ENCODE results near the gene TMEM258.

The TMEM258 gene

DNA sequence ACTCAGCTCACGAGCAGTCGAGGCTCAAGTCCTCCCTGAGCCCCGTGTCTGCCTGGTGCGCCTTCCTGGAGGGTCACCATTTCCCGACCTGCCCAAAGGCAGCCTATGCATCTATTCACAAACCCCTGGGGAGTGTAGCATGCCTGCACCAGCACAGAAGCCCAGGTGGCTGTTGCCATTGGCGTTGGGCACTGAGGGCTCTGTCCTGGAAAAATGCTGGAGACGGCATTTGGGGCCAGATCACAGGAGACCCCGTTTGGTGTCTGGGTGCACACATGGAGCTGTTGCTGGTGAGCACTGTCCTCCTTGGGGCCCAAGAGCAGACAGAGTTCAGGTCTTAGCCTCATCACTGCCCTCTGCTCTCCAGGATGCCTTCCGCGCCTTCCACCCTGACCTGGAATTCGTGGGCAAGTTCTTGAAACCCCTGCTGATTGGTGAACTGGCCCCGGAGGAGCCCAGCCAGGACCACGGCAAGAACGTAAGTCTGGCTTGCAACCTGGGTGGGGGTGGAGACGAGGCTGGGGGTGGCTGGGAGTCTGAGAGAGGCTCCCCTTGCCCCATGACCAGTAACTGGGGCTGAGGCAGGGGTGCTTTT, 45.1 kb upstream of the TMEM258 start:
- CTCF ChIA-PET, result no interaction called here
- no peak for DNase-seq (ENCODE audit: low spot score)
- POLR2A ChIA-PET (ENCODE audit: low non-redundant PET), result no interaction called here
- TF ChIP-seq, protein P1, sequence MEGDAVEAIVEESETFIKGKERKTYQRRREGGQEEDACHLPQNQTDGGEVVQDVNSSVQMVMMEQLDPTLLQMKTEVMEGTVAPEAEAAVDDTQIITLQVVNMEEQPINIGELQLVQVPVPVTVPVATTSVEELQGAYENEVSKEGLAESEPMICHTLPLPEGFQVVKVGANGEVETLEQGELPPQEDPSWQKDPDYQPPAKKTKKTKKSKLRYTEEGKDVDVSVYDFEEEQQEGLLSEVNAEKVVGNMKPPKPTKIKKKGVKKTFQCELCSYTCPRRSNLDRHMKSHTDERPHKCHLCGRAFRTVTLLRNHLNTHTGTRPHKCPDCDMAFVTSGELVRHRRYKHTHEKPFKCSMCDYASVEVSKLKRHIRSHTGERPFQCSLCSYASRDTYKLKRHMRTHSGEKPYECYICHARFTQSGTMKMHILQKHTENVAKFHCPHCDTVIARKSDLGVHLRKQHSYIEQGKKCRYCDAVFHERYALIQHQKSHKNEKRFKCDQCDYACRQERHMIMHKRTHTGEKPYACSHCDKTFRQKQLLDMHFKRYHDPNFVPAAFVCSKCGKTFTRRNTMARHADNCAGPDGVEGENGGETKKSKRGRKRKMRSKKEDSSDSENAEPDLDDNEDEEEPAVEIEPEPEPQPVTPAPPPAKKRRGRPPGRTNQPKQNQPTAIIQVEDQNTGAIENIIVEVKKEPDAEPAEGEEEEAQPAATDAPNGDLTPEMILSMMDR (conservative IDR thresholded peaks at IDR 0.05; ENCODE audit: low read depth), result no peak
- H3K27ac ChIP-seq, result peak overlapping the region; percentile 37

- TF ChIP-seq, protein P1 (conservative IDR thresholded peaks at IDR 0.05; ENCODE audit: low read depth), result no peak
- CTCF ChIA-PET, result no interaction called here
- POLR2A ChIA-PET (ENCODE audit: low non-redundant PET), result no interaction called here
- no peak for DNase-seq (ENCODE audit: low spot score)
- H3K27ac ChIP-seq, result peak overlapping the region; percentile 50
Measured at GRCh38 chr11:61836193-61836592, 43.8 kb upstream of the TMEM258 start.

DNA sequence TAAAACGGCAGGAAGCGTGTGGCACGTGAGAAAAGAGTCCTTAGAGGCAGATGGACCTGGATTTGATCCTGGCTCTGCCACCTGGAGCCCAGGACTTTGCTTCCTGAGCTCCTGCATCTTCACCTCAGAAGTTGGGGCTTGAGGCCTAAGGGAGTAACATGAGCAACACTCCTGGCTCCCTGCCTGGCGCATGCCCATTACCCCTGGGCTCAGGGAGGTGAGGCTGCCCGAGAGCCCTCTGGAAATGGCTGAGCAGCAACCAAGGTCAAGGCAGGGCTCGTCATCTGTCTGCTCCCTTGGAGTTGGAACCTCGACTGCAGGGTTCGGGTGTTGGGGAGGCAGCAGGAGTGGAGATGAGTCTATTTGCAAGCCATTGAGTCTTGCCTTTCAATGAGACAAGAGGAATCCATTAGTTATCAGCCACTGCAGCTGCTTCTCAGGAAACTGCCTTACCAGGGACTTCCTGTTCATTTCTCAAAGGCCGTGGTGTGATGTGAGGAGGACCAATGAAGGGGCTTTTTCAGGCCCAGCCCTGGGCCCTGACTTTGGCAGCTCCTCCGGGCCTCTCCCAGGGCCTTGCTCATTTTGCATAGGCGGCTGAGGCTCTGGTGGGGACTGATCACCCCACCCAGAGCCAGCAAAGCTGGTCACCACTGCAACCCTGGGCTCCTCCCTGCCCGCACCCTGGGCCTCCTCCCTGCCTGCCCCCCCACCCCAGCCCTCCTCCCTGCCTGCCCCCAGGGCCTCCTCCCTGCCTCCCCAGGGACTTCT, 42.1 kb upstream of the TMEM258 start:
- POLR2A ChIA-PET (ENCODE audit: low non-redundant PET), result no interaction called here
- no peak for DNase-seq (ENCODE audit: low spot score)

GRCh38 chr11:61833926-61834277, 41.5 kb upstream of the TMEM258 start:
- TF ChIP-seq, protein P1 (conservative IDR thresholded peaks at IDR 0.05; ENCODE audit: low read depth), result no peak
- ChIA-PET CTCF (interaction anchor here (0.5 kb wide), 1 partner anchor 190 kb away, joined by 3 read pairs; no protein-coding TSS in a partner anchor), POLR2A (ENCODE audit: low non-redundant PET) (no interaction called here)
- no peak for DNase-seq (ENCODE audit: low spot score)
- peak overlapping the region; percentile 83 for H3K27ac ChIP-seq

More for the DNA sequence above, 42.1 kb upstream of the TMEM258 start:
- TF ChIP-seq, protein P1 (conservative IDR thresholded peaks at IDR 0.05; ENCODE audit: low read depth), result no peak
- peak overlapping the region; percentile 83 for H3K27ac ChIP-seq
- CTCF ChIA-PET, result interaction anchor here (0.5 to 1.1 kb wide), 3 partner anchors 48 to 191 kb away, joined by 3 read pairs; no protein-coding TSS in a partner anchor

DNA sequence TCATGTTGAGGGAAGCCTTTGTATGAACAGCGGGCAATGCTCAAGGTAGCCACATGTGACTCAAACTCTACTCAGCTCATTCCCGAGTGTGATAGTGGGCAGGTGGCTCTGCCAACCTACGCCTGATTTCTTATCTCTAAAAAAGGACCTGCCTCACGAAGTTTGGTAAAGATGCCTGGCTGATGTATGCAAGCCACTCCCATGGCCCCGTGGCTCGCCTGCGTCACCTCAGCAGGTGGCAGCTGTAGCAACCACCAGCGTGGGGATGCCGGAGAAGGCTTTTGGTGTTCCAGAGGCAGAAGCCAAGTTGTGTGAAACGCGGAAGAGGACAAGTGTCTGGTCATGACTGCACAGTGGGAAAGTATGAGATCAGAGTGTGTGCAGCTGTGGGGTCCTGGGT, 41.1 kb upstream of the TMEM258 start:
- CTCF ChIA-PET, result interaction anchor here (0.5 to 0.7 kb wide), 2 partner anchors 190 to 330 kb away, joined by 3 read pairs; no protein-coding TSS in a partner anchor
- DNase-seq (ENCODE audit: low spot score), result no peak
- H3K27ac ChIP-seq, result peak overlapping the region; percentile 83
- TF ChIP-seq, protein P1 (conservative IDR thresholded peaks at IDR 0.05; ENCODE audit: low read depth), result no peak
- POLR2A ChIA-PET (ENCODE audit: low non-redundant PET), result no interaction called here

GRCh38 chr11:61832754-61833153, 40.4 kb upstream of the TMEM258 start:
- CTCF ChIA-PET, result interaction anchor here (0.7 kb wide), 1 partner anchor 330 kb away, joined by 3 read pairs; no protein-coding TSS in a partner anchor

More at GRCh38 chr11:61832754-61833153, 40.4 kb upstream of the TMEM258 start:
- no peak for DNase-seq (ENCODE audit: low spot score)
- TF ChIP-seq, protein P1 (conservative IDR thresholded peaks at IDR 0.05; ENCODE audit: low read depth), result no peak
- peak overlapping the region; percentile 83 for H3K27ac ChIP-seq
- POLR2A ChIA-PET (ENCODE audit: low non-redundant PET), result no interaction called here

Measured in RWPE1 (cell line).